ENCODE data around the gene TAS2R40.
"Not testable (repeated sequence)": the region's sequence is repeated elsewhere in the genome, so short reads cannot be mapped to it uniquely, and the experiment has no call there.

TAS2R40 gene

DNA sequence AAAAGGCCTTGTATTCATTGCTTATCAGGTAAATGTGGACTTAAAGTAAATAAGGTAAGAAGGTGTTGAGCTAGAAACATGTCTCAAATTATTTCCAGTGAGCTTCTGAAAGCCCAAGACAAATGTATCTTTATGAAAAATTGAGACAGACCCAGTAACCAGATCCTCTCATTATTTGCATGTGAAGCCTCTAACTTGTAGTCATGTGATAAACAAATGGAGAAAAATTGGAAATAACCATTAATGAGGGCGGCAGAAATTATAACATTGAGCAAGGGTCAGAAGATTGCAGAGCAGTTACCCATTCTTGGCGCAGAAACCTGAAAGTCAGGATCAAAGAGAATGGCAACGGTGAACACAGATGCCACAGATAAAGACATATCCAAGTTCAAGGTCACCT, at the start of gene TAS2R40:
TAS2R40 (plus strand) TSS at position 301 of the 400 bp plus-strand sequence; CDS start at position 343, 42 bp downstream.
- no peak for DNase-seq (ENCODE audit: low read depth)
- no peak for TF ChIP-seq CTCF (IDR thresholded peaks at IDR 0.05; ENCODE audit: control insufficient read depth, insufficient read depth, low read depth, low read length, missing control alignments)
- H3K4me3 ChIP-seq (ENCODE audit: control insufficient read depth, low read depth, low read length) = no peak within 1 kb of the TSS

DNA sequence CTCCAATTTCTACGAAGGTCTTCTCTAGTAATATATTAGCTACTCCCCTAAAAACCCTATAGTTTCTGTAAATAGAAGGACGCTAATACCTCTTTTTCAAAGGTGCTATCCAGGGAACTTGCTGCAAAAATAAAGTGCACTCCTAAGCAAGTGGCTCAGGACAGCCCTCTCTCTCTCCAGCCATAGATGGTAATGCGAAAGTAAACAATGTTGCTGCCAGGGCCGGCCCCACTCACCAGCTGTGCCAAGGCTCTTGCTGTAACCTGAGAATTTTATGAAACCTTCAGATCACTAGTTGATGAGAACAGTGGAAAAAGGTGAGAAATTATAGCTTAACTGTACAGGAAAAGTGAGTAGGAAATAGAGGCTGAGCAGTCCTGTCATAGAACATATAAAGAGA, 49.5 kb upstream of the TAS2R40 start:
- H3K4me3 ChIP-seq (ENCODE audit: control insufficient read depth, low read depth, low read length) = no peak overlapping the region
- TF ChIP-seq CTCF (IDR thresholded peaks at IDR 0.05; ENCODE audit: control insufficient read depth, insufficient read depth, low read depth, low read length, missing control alignments) = no peak
- no peak for DNase-seq (ENCODE audit: low read depth)

GRCh38 chr7:143176128-143176527, 45.7 kb upstream of the TAS2R40 start:
- no peak overlapping the region for H3K4me3 ChIP-seq (ENCODE audit: control insufficient read depth, low read depth, low read length)
- TF ChIP-seq CTCF (IDR thresholded peaks at IDR 0.05; ENCODE audit: control insufficient read depth, insufficient read depth, low read depth, low read length, missing control alignments) = no peak
- no peak for DNase-seq (ENCODE audit: low read depth)

GRCh38 chr7:143177374-143178119, 44.3 kb upstream of the TAS2R40 start:
- DNase-seq (ENCODE audit: low read depth) = no peak

GRCh38 chr7:143180771-143181170, 41.1 kb upstream of the TAS2R40 start:
- DNase-seq (ENCODE audit: low read depth); H3K4me3 ChIP-seq (ENCODE audit: control insufficient read depth, low read depth, low read length): not testable (repeated sequence)

More at GRCh38 chr7:143177374-143178119, 44.3 kb upstream of the TAS2R40 start:
- TF ChIP-seq CTCF (IDR thresholded peaks at IDR 0.05; ENCODE audit: control insufficient read depth, insufficient read depth, low read depth, low read length, missing control alignments) = no peak
- H3K4me3 ChIP-seq (ENCODE audit: control insufficient read depth, low read depth, low read length) = no peak overlapping the region

DNA sequence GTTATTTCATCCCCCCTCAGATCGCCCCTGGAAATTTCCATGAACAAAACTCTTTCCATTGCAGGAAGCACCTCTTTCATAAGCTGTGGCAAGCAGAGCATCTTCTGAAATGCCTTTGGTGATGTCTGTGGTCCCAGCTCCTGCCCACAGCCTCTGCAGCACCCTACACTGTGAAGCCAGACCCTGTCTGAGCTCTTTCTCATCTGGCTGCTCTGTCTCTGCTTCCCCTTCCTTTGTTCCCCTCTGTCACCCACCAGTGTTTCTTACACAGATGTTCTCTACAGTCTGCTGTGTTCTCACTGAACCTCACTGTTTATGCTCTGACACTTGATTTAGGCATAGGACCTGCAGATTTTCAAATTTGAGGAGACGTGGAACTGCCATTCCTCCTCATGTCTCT, 40.5 kb upstream of the TAS2R40 start:
- TF ChIP-seq CTCF (IDR thresholded peaks at IDR 0.05; ENCODE audit: control insufficient read depth, insufficient read depth, low read depth, low read length, missing control alignments) = no peak
- DNase-seq (ENCODE audit: low read depth) = no peak
- no peak overlapping the region for H3K4me3 ChIP-seq (ENCODE audit: control insufficient read depth, low read depth, low read length)

DNA sequence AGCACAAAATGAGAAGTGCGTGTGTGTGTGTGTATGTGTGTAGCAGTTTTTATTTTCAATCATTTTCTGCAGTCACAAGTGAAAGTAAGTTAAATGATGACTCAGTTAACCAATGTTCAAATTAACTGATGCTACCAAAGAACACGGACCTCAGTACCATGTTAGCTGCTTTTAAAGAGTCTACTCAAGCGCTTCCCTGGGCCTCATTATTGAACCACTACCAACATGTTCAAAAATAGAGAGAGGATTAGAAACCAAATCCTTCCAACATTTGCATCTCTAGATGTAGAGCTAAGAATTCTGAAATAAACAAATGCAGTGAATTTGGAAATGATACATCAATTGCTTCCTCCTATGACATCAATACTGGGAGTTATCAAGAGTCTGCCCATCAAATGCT, 38.8 kb upstream of the TAS2R40 start, which contains the start of gene TAS2R39:
TAS2R39 (plus strand) TSS at position 396 of the 400 bp plus-strand sequence; CDS start at position 396, 0 bp downstream.
- H3K4me3 ChIP-seq (ENCODE audit: control insufficient read depth, low read depth, low read length) = no peak within 1 kb of the TSS
- no peak for TF ChIP-seq CTCF (IDR thresholded peaks at IDR 0.05; ENCODE audit: control insufficient read depth, insufficient read depth, low read depth, low read length, missing control alignments)
- no peak for DNase-seq (ENCODE audit: low read depth)
